NCI-H345 treated with DMSO at 0.1 percent for 48 hours (cell line): ENCODE results near the gene NELL1.

Experiments
- DNase-seq: peaks from one replicate; lab custom pipeline; 2025; ENCODE audit not compliant: unreplicated experiment; lab: John Stamatoyannopoulos, UW

Gene NELL1

DNA sequence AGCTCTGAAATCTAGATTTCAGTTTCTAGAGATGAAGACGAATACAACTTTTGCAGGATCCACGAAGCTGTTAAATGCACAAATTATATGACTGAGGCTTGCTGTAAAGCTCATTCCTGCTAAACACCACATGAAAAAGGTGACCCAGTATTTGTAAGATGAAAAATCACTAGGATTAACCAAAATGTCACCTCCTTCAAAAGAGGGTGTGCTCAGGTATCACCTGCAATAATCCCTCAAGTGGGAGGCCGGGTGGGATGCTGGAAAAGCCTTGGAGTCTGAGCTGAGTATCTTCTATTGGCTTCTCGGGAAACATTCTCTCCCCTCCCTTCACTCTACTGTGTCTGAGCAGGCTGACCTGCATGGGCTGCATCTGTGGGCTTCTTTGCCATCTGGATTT is 195.8 kb downstream of the NELL1 start:
- DNase-seq: no peak

DNA sequence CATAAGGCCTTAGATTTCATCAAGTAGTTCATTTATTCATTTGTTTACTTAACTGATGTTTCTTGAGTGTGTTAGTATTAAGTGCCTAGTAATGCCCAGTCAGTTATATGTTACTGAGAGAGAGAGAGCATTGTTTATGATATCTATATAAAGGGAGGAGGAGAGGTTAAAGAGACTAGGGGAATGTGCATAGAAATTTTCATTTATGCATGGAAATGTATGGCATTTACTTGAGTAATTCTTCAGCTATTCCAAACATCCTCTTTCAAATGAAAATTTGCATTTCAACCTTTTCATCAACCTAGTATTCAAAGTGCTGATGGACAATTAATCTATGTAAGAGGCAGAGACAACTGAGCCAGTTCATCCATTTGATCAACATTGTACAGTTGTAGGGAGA is 199.7 kb downstream of the NELL1 start:
- DNase-seq: no peak

DNA sequence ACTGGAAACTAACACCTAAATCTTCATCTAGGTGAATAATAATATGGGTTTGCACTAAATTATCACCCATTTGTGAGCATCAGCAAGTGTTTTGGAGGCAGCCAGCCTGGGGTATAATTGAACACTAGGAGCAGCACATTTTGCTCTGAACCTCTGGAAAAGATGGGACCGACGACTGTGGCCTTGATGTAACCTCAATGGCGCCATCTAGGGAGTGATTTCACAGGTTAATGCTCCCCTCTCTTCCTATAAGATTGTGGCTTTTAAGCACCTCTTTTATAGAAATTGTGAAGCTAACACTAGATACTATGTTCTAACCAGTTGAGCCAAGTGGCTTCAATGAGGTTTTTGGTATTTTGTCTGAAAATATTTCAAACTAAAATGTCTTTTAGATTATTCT is 203.7 kb downstream of the NELL1 start:
- peak; percentile 80 for DNase-seq

GRCh38 chr11:20874358-20874757 is 205.0 kb downstream of the NELL1 start:
- DNase-seq: no peak

- no peak for DNase-seq
Observed at GRCh38 chr11:20875889-20876288, 206.5 kb downstream of the NELL1 start.

DNA sequence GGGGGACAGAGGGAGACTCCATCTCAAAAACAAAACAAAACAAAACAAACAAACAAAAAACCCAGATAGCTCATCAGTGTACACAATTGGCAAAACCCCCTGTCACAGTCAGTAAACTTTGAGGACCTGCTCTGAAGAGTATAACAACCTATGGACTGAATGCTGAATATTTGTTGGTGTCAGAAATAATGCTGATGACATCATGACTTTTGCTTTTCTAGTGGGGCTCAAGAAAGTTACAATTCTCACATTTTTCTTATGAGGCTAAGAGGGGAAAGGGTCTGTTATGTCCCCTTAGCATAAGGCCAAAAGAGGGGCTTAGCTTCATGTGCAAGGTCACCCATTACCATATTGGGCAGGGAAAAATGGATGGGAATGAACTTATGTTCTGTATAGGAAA is 207.4 kb downstream of the NELL1 start:
- DNase-seq: no peak

DNA sequence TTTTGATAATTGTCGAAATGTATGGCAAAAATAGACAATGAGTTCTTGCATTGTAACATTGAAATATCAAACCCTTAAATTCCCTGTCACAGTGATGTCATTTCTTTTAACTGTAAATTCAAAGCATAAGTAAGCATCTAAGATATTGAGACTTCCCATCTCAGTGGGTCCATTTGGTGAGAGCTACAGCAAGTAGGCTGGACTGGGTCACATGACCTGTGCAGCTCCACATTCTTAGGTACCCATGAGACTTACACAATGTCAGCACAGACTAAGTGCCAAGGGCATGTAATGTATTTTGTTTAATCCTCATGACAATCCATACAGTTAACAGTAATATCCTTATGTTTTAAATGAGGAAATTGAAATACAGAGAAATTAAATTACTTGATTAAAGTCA is 210.7 kb downstream of the NELL1 start:
- no peak for DNase-seq

DNA sequence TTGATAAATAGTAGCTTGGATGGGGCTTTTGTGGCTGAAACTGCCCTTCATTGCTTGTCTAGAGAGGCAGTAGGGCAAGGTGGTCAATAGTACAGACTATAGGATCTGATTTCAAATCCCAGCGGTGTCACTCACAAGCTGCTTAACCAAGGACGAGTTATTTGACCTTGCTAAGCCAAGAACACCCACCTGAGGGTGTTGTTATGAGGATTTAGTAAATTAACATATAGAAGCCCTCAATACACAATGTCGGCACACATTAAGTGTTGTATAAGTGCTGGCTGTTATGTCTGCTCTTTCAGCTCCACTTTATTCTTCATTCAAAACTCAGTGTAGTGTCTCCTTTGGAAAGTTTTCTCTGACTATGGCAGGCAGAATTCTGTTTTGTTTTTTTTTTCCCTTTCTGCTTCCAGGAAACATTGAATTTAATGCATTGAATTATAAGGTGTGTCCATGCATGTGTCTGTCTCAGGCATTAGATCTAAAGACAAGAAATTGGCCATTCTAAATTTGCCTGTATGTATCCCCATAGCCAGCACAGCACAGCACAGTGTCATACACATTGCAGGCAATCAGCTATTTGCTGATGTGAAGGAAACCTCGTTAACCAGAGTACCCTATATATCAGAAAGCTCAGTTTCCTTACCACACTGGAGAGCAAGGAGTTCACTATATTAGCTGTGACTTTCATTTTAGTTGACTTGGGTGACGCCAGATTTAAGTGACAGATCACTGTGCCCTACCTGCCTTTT is 212.1 kb downstream of the NELL1 start:
- no peak for DNase-seq

DNA sequence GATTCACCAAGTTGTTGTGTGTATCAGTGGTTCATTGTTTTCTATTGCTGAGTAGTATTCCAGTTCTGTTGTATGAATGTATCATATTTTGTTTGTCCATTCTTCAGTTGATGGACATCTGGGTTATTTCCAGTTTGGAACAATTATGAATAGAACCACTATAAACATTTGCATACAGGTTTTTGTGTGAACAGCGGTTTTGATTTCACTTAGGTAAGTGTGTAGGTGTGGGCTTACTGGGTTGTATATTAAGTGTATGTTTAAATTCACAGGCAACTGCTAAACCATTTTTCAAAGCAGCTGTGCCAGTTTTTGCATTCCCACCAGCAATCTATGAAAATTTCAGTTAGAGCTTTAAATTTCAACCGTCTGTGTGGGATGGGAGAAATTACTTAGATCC is 217.8 kb downstream of the NELL1 start:
- DNase-seq: no peak

DNA sequence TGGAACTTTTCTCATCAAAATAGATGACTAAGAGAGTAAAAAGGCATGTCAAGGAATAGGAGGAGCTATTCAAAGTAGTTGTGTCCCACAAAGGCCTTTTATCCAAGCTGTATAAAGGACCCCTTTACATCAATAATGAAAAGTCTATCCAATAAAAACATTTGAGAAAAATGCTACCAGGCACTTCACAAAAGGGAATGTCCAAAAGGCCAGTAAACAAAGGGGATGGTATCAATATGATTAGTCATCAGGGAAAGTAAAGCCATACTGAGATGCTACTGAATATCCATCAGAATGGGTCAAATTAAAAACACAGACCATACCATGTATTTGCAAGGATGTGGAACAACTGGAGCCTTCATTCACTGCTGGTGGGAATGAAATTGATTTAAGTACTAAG is 224.9 kb downstream of the NELL1 start:
- DNase-seq: no peak

DNA sequence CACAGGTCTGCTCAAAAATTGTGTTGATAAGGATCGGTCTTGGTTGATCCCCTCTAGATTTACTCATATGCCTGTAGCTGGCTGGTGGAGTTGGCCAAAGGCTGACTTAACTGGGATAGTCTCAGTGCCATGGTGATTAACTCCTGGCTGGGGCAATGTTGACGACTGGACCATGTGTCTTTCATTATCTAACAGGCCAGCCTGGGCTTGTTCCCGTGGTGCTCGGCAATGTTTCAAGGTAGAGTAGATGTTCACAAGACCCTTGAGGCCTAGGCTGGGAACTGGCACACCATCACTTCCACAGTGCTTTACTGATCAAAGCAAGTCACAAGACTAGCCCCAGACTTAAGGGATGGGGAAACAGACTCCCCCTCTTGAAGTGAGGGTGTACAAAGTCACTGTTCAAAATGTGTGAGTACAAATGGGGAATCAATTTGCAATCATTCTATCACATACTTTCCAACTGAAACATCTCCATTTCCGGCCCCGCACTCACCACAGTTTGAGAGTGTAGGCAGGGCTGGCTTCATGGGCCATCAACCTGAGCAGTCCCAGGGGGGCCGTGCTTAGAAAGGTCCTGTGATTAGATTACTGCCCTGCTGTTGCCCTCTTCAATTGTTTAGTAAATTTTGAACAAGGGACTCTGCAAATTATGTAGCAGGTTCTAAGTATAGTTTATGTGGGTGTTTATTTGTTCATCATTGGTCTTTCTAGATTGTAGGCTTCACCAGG is 240.8 kb downstream of the NELL1 start:
- DNase-seq: no peak

GRCh38 chr11:20910733-20911132 is 241.3 kb downstream of the NELL1 start:
- no peak for DNase-seq

DNA sequence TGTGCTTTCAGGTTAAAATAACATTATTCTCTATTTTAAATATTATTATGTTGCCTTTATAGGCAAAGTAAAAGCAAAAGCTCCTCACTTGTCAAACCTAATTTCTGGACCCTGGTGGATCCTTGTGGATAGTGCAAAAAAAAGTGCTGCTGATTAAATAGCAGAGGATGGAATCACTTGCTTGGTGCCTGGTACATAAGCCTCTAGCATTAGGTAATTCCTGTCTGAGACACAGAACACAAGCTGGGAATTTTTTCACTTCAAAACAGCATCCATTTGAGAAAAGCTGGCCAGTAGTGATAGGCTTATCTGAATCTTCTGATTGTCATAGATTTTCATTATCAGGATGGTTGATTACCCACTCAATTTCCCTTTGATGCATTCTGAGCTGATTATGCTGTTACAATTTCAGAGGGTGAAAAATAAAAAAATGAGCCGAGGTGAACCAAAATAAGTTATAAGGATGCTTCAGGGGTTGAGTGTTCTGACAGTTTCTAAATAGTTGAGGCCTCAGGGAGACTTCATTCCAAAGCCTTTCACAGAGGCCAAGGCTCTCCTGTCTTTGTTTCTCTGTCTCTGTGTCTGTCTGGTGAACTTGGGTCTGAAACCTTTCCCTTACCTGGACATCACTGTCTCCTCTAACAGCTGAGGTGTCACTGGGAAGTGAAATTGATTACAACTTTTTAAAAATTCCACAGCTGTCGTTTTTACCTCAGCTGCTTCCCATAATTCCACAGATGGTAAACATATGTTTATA is 242.9 kb downstream of the NELL1 start:
- no peak for DNase-seq

GRCh38 chr11:20912922-20913512 is 243.6 kb downstream of the NELL1 start:
- DNase-seq: peak; percentile 62

DNA sequence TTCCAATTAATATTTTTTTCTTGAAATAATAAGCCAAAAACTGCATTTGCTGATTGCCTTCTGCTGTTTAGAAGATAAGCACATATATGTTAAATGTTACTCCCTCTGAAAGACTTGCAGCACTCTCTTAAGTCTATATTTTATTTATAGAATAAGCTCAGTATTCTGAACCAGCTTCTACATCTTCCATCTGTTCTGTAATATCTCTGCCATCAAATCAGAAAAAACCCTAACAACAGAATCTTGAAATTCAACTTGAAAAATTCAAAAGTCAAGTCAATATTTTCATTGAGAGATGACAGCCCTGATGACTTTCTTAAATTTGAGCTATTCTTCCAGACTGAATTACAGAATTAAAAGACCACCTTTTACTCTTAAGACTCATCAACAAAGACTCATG is 247.9 kb downstream of the NELL1 start:
- DNase-seq: no peak

DNA sequence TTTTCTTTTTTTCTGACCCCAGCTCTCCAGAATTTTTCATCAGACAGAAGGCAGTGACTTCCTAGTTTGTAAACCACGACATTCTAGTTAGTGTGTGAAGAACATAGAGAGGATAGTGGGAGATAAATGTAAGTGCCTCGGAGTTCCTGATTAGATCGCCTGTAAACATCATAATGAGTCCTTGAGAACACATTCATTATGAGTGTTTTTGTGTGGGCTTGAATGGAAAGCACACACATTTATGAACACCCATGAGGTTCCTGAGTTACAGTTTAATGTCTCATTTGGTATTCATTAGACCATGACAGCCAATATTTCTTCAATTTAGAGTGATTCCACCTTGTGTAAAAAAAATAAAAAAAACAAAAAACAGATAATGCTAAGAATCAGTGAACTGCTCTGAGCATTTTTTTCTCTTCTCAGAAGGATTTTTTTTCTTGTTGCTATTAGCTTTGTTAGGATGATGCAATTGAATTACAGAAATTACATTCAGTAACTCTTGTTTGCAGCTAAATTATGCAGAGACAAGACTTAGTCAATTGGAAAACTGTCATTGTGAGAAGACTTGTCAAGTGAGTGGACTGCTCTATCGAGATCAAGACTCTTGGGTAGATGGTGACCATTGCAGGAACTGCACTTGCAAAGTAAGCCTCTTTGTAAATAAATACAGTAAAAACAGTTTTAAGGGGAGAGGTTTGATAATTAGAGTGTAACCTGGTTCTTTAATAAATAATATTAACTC is 257.6 kb downstream of the NELL1 start:
- DNase-seq: peak; percentile 44

DNA sequence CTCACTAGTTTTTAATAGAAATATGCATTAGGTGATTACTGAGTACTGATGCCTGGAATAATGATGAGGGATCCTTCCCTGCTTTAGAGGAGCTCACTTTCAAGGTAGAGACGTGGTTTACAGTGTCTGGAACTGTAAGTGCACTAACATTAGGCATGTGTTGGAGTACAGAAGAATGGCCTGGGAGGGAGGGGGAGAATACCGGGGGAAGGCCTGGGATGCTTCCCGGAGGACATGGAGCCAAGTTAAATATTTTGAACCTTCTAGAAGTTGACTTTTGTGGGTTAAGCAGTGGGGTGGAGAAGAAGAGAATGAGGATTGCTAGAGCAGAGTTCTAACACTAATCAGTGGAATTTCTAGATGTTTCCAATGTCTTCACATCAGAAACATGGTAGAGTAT is 261.6 kb downstream of the NELL1 start:
- DNase-seq: no peak

GRCh38 chr11:20933086-20933485 is 263.7 kb downstream of the NELL1 start:
- DNase-seq: no peak

GRCh38 chr11:20933958-20934357 is 264.6 kb downstream of the NELL1 start:
- DNase-seq: no peak

DNA sequence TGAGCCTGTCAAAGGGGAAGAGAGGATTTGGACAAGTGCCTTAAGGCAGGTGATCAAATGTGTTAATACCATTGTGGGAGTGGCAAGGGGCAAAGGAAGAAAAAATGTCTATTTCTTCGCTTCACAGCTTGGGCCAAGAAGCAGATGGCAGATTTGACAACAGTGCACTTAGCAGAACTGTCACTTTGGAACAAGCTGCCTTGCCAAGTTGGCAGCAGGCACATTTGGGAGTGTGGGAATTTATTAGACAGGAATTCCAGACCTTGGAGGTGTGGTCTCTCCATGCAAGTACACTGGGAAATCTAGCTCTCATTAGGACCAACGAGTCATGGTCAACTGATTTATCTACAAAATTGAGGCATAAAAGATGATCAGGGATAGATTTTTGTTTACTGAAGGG is 265.1 kb downstream of the NELL1 start:
- DNase-seq: no peak

- no peak for DNase-seq
Observed at GRCh38 chr11:20937826-20938225, 268.4 kb downstream of the NELL1 start.
